ENCODE measurements around the gene HTD2. TPM values are rescaled to one million over a fixed set of nuclear protein-coding genes. Genes with fewer than 3 reads are reported as not detected.

The HTD2 gene
- total and polyA plus RNA-seq, 9 of the 15 experiments (the other 6 are each of a cell fraction or from before 2014, with no cell fraction given), result 1.8 to 22.8 (median 9.6) TPM

DNA sequence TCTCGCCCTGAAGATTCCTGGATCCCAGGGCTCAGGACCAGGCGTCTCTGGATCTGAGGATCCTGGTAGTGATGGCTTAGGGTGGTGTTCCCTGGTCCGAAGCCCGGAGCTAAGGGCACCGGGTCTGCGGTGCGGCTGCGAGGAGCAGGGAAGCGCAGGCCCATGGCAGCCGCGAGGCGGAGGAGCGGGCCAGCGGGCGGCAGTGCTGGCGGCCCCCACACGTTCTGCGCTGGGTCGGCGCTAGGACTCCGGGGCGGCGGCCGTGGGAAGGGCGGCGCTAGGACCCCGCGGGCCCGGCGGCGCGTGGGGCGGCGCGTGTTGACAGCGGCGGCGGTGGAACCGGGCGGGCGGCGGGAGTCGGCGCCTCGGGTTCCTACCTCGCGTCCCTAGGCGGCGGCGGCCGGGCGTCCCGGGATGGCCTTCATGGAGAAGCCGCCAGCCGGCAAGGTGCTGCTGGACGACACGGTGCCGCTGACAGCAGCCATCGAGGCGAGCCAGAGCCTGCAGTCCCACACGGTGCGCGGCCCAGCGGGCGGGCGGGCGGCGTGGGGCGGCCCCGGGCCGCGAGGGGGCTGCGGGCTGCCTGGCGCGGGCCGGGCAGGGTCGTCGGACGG lies 26.4 kb downstream of the HTD2 start, which contains the start of gene PXK (continued):
- TF ChIP-seq, protein P1, sequence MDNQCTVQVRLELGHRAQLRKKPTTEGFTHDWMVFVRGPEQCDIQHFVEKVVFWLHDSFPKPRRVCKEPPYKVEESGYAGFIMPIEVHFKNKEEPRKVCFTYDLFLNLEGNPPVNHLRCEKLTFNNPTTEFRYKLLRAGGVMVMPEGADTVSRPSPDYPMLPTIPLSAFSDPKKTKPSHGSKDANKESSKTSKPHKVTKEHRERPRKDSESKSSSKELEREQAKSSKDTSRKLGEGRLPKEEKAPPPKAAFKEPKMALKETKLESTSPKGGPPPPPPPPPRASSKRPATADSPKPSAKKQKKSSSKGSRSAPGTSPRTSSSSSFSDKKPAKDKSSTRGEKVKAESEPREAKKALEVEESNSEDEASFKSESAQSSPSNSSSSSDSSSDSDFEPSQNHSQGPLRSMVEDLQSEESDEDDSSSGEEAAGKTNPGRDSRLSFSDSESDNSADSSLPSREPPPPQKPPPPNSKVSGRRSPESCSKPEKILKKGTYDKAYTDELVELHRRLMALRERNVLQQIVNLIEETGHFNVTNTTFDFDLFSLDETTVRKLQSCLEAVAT (IDR thresholded peaks at IDR 0.05), result no peak
- TF ChIP-seq ZNF408 (CRISPR knock-in tag; IDR thresholded peaks at IDR 0.05; ENCODE audit: low read depth), result peak; percentile 95; the same call in 1 of the 2 replicates
- peak; percentile 47 for TF ChIP-seq CHD1 (IDR thresholded peaks at IDR 0.05; ENCODE audit: low read length)
- TF ChIP-seq, protein P2, sequence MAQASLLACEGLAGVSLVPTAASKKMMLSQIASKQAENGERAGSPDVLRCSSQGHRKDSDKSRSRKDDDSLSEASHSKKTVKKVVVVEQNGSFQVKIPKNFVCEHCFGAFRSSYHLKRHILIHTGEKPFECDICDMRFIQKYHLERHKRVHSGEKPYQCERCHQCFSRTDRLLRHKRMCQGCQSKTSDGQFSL (CRISPR knock-in tag; IDR thresholded peaks at IDR 0.05), result peak; percentile 74
- TF ChIP-seq, protein P2 (tag; IDR thresholded peaks at IDR 0.05), result no peak
- TF ChIP-seq ZNF41 (CRISPR knock-in tag; conservative IDR thresholded peaks at IDR 0.05), result no peak
- TF ChIP-seq, protein P3, sequence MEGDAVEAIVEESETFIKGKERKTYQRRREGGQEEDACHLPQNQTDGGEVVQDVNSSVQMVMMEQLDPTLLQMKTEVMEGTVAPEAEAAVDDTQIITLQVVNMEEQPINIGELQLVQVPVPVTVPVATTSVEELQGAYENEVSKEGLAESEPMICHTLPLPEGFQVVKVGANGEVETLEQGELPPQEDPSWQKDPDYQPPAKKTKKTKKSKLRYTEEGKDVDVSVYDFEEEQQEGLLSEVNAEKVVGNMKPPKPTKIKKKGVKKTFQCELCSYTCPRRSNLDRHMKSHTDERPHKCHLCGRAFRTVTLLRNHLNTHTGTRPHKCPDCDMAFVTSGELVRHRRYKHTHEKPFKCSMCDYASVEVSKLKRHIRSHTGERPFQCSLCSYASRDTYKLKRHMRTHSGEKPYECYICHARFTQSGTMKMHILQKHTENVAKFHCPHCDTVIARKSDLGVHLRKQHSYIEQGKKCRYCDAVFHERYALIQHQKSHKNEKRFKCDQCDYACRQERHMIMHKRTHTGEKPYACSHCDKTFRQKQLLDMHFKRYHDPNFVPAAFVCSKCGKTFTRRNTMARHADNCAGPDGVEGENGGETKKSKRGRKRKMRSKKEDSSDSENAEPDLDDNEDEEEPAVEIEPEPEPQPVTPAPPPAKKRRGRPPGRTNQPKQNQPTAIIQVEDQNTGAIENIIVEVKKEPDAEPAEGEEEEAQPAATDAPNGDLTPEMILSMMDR (IDR thresholded peaks at IDR 0.05 in 2 of 3, conservative IDR thresholded peaks at IDR 0.05 in 1 of 3; ENCODE audit: insufficient read depth in 2 of 3, low read depth in 1 of 3, low read length in 3 of 3), result peak in 2 of 3 experiments; percentile 2 to 43; a peak in 3 of 6 replicates
- TF ChIP-seq ZBTB7A (IDR thresholded peaks at IDR 0.05; ENCODE audit: borderline replicate concordance, control insufficient read depth, low read depth, low read length), result peak; percentile 61; the same call in 1 of the 2 replicates
- TF ChIP-seq EP300 (IDR thresholded peaks at IDR 0.05; ENCODE audit: low read length), result no peak
- 0 out of 2 replicates have a peak, but pooled peaks have one; percentile 25 for TF ChIP-seq FOXJ2 (tag; IDR thresholded peaks at IDR 0.05)
- TF ChIP-seq ADNP (tag; IDR thresholded peaks at IDR 0.05), result no peak
- TF ChIP-seq ZNF274 (IDR thresholded peaks at IDR 0.05; ENCODE audit: borderline replicate concordance, low read depth, low read length), result no peak
- TF ChIP-seq, protein P4, sequence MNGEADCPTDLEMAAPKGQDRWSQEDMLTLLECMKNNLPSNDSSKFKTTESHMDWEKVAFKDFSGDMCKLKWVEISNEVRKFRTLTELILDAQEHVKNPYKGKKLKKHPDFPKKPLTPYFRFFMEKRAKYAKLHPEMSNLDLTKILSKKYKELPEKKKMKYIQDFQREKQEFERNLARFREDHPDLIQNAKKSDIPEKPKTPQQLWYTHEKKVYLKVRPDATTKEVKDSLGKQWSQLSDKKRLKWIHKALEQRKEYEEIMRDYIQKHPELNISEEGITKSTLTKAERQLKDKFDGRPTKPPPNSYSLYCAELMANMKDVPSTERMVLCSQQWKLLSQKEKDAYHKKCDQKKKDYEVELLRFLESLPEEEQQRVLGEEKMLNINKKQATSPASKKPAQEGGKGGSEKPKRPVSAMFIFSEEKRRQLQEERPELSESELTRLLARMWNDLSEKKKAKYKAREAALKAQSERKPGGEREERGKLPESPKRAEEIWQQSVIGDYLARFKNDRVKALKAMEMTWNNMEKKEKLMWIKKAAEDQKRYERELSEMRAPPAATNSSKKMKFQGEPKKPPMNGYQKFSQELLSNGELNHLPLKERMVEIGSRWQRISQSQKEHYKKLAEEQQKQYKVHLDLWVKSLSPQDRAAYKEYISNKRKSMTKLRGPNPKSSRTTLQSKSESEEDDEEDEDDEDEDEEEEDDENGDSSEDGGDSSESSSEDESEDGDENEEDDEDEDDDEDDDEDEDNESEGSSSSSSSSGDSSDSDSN (IDR thresholded peaks at IDR 0.05; ENCODE audit: borderline replicate concordance in 1 of 2, low read depth in 2 of 2, low read length in 2 of 2), result peak in 1 of 2 experiments; percentile 75; a peak in 1 of 4 replicates
- TF ChIP-seq ZNF12 (CRISPR knock-in tag; IDR thresholded peaks at IDR 0.05), result 0 out of 2 replicates have a peak, but pooled peaks have one; percentile 44
- TF ChIP-seq GABPA (tag; conservative IDR thresholded peaks at IDR 0.05; ENCODE audit: low read depth), result peak; percentile 26; the same call in 1 of the 2 replicates
- peak; percentile 82 for TF ChIP-seq SAFB (IDR thresholded peaks at IDR 0.05; ENCODE audit: borderline replicate concordance, low read depth, low read length)

Data from K562 (cell line).